GM19438 (cell line): ENCODE data around the gene CAMK2A.
A peak's percentile ranks its signal among the peaks of the same experiment; 100 is the strongest.

Source experiments
- ATAC-seq: cut with Tn5 transposase; IDR thresholded peaks from one replicate; pipeline ENCODE4 v1.9.1; 2021; ENCODE audit warnings: low read depth; ENCODE audit not compliant: unreplicated experiment

Gene CAMK2A

GRCh38 chr5:150217873-150218692 is 71.5 kb downstream of the CAMK2A start:
- peak; percentile 88 for ATAC-seq

DNA sequence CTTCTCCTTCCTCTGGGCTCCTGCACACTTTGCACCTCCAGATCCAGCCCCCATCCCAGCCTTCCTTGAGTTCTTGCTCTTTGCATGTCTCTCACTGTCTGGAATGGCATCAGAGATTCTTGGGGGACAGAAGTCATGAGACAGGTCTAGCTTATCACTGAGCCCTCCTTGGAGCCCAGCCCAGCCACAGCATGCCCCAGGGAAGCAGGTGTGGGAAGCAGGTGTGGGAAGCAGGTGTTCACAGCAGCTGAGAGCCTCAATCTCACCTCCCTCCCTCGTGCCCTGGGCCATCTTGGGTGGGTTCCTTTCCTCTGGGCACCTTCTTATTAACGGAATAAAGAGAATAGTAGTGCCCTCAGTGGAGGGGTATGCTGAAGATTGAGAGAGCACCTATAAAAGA is 72.5 kb downstream of the CAMK2A start:
- ATAC-seq, result no peak

GRCh38 chr5:150215979-150216944 is 73.3 kb downstream of the CAMK2A start:
- ATAC-seq, result no peak

DNA sequence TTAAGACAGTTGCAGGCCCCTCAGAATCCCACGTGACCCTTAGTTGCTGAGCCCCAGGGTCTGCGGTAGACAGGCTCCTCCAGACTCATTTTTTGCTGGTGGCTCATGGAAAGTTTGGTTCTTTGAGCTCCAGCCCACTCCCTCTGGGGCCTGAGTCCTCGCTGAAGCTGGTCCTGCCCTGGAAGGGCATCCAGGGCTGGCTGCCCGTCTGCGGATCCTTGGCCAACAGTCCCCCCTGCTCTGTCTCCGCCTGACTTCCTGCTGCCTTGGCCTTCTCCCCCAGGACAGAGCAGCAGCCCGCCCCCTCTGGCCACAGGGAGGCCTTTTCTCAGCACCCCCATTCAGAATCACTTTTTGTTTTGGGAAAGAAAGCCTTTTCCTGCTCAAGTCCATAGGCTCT is 75.3 kb downstream of the CAMK2A start:
- no peak for ATAC-seq

DNA sequence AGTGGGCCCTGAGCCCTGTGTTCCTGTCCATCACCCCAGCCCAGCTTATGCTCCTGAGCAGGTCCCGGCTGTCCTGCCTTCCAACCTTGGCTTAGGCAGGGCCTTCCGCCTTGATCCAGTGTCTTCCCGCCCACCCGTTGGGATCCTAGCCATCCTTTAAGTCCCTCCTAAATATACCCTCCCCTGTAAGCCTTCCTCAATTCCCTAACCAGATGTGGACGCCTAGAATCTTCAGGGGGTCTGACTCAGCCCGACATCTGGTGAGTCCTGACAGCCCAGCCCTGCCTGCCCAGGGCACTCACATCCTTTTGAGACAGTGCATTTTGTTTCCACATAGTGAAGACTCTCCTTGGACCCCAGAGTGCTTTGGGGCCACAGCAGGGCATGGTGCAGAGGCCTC is 76.0 kb downstream of the CAMK2A start:
- no peak for ATAC-seq

GRCh38 chr5:150211156-150212030 is 78.2 kb downstream of the CAMK2A start:
- no peak for ATAC-seq

- ATAC-seq, result no peak
Observed at GRCh38 chr5:150210644-150211043, 78.9 kb downstream of the CAMK2A start.

- ATAC-seq, result no peak
Observed at GRCh38 chr5:150209099-150209635, 80.4 kb downstream of the CAMK2A start.

- ATAC-seq, result no peak
Observed at GRCh38 chr5:150208187-150209098, 81.1 kb downstream of the CAMK2A start.

DNA sequence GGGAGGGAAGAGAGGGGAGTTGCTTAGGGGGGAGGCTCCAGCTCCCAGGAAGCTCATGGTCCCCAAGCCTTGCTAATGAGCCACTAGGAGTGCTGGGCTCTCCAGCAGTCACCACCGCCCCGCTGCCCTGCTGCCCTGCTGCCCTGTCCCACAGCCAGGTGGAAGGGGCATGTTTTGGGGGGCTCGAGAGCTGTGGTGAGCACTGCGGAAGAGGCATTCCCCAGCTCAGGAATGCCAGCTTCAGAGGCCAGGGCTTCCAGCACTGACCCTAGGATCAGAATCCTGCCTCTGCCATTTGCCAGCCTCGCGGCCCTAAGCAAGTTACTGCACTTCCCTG is 82.8 kb downstream of the CAMK2A start:
- no peak for ATAC-seq

DNA sequence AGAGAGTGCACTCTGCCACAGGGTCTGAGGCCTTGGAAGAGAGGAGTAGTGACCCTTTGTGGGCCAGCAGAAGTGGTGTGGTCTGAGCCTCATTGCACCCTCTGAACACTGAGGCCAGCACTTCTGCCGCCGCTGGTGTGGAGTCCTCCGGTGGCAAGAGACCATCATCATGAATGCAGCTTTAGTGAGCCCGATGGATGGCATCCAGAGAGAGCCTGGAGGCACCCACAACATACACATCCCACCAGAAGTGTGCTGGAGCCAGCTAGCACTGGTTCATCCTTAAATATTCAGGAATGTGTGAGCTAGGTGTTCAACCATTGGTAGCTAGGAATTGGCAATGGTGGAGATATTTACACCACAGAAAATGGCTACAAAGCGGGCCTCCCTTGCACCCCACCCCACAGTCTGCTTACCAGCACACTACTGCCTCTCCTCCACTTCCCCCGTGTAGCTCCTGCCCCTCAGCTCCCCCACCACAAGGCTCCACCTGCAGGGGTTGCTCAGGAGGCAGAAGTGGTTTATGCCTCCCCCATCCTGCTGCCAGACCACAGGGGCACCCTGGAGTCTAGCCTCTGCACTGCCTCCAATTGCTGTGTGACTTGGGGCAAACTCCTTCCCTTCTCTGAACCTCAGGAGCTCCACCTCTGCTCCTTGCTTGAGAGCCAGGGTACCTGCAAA is 83.3 kb downstream of the CAMK2A start:
- no peak for ATAC-seq

DNA sequence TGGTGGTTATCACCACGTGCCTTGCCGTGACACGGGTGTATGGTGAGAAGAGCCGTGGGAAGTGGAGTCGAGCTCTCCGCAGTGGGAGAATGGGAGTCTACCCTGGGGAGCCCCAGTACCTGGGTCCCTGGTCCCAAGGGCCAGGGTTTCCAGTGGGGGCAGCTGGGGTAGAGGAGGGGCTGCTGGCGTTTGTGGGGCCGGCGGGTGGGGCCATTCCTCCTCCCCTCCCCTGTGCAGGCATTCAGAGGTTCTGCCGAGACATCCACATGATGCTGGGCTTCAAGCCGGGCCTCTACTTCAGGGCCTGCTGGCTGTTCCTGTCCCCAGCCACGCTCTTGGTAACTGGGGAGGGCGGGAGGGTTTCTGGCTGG is 85.0 kb downstream of the CAMK2A start:
- no peak for ATAC-seq

- no peak for ATAC-seq
Observed at GRCh38 chr5:150203832-150204589, 85.6 kb downstream of the CAMK2A start.

DNA sequence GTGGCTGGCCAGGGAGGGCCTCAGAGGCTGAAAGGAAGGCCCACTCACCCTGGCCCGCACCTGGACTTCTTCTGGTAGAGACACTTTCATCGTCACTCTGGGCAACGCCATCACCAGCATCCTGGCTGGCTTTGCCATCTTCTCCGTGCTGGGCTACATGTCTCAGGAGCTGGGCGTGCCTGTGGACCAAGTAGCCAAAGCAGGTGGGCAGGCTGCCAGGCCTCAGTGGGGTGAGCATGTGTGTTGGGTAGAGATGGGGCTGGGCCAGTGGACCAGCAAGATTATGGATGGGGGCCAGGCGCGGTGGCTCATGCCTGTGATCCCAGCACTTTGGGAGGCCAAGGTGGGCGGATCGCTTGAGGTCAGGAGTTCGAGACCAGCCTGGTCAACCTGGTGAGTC is 87.1 kb downstream of the CAMK2A start:
- no peak for ATAC-seq

- no peak for ATAC-seq
Observed at GRCh38 chr5:150197476-150197875, 92.1 kb downstream of the CAMK2A start.

DNA sequence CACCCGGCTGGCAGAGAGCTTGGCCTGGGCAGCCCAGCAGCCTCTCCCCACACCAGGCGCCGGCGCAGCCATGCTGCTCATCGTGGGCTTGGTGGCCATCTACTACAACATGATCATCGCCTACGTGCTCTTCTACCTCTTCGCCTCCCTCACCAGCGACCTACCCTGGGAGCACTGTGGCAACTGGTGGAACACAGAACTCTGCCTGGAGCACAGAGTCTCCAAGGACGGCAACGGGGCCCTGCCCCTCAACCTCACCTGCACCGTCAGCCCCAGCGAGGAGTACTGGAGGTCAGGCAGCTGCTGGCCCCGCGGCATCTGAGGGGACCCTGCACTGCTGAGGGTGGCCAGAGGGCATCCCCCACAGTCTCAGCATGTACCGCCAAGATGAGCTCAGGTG is 92.6 kb downstream of the CAMK2A start:
- ATAC-seq, result no peak

- no peak for ATAC-seq
Observed at GRCh38 chr5:150196514-150196913, 93.1 kb downstream of the CAMK2A start.
